GM23248 (cell line): ENCODE results near the gene PIP4K2C. TPM values are rescaled to one million over a fixed set of nuclear protein-coding genes. Genes with fewer than 3 reads are reported as not detected.

Experiments
- DNase-seq: peaks from one replicate; pipeline ENCODE4 v3.0.0-alpha.2; 2015
- H2AFZ ChIP-seq: fragments of 200-600 bp; sonication (generic); 2 replicates; pipeline ENCODE4 v1.6.1; 2016; ENCODE audit warnings: antibody characterized with exemption
- H3F3A ChIP-seq: fragments of 200-600 bp; sonication (generic); 2 replicates; pipeline ENCODE4 v1.6.1; 2016; ENCODE audit warnings: mild to moderate bottlenecking, antibody characterized with exemption, mixed run types; ENCODE audit not compliant: insufficient read depth
- H3K27ac ChIP-seq: fragments of 200-600 bp; sonication (generic); 2 replicates; pipeline ENCODE4 v1.5.1; 2016; ENCODE audit warnings: mild to moderate bottlenecking
- H3K27me3 ChIP-seq: fragments of 200-600 bp; sonication (generic); replicated peaks from 2 replicates; pipeline ENCODE4 v1.6.1; 2016; ENCODE audit warnings: mild to moderate bottlenecking; ENCODE audit not compliant: insufficient read depth
- H3K36me3 ChIP-seq: fragments of 200-600 bp; sonication (generic); 2 replicates; pipeline ENCODE4 v1.6.1; 2016; ENCODE audit warnings: low read depth, mild to moderate bottlenecking
- H3K4me1 ChIP-seq: fragments of 200-600 bp; sonication (generic); 2 replicates; pipeline ENCODE4 v1.6.1; 2016; ENCODE audit warnings: mild to moderate bottlenecking; ENCODE audit not compliant: insufficient read depth
- H3K4me2 ChIP-seq: fragments of 200-600 bp; sonication (generic); one replicate; pipeline ENCODE4 v1.6.1; 2016; ENCODE audit warnings: mild to moderate bottlenecking; ENCODE audit not compliant: unreplicated experiment
- H3K4me3 ChIP-seq: fragments of 200-600 bp; sonication (generic); 2 replicates; pipeline ENCODE4 v1.5.1; 2016; ENCODE audit warnings: mild to moderate bottlenecking
- H3K79me2 ChIP-seq: fragments of 200-600 bp; sonication (generic); 2 replicates; pipeline ENCODE4 v1.6.1; 2016; ENCODE audit warnings: mild to moderate bottlenecking; ENCODE audit not compliant: insufficient read depth
- H3K9ac ChIP-seq: fragments of 200-600 bp; sonication (generic); 2 replicates; pipeline ENCODE4 v1.6.1; 2016; ENCODE audit warnings: mild to moderate bottlenecking
- H3K9me2 ChIP-seq: fragments of 200-600 bp; sonication (generic); 2 replicates; pipeline ENCODE4 v1.6.1; 2016; ENCODE audit warnings: mixed run types, mild to moderate bottlenecking, moderate library complexity; ENCODE audit not compliant: insufficient read depth
- H3K9me3 ChIP-seq: fragments of 200-600 bp; sonication (generic); one replicate; pipeline ENCODE4 v1.6.1; 2017; ENCODE audit warnings: low read depth
- H4K20me1 ChIP-seq: fragments of 200-600 bp; sonication (generic); 2 replicates; pipeline ENCODE4 v1.6.0; 2016; ENCODE audit not compliant: insufficient read depth
- EZH2 ChIP-seq: fragments of 200-600 bp; sonication (generic); IDR thresholded peaks from 2 replicates; pipeline ENCODE4 v1.6.1; 2018; ENCODE audit warnings: antibody characterized with exemption, mild to moderate bottlenecking; ENCODE audit not compliant: insufficient read depth, poor library complexity, severe bottlenecking
- EZH2phosphoT487 ChIP-seq: fragments of 200-600 bp; sonication (generic); IDR thresholded peaks from 2 replicates; pipeline ENCODE4 v1.6.1; 2018; ENCODE audit warnings: antibody characterized with exemption, moderate library complexity, mild to moderate bottlenecking, low read depth; ENCODE audit not compliant: insufficient read depth
- WGBS, 2 experiments: methylation state at CpG; one replicate each; pipeline ENCODE4 v1.1.6; 2015 to 2017; ENCODE audit warnings: low lambda C conversion rate in 2 of 2, low coverage in 1 of 2; ENCODE audit errors: missing lambda C conversion rate in 2 of 2; 5-methylcytosine and 5-hydroxymethylcytosine counted together
- in situ Hi-C: fragments of 300-500 bp; cut with MboI; formaldehyde crosslinking; loops from 2 replicates; pipeline ENCODE4 v1.15.0; 2020
- polyA plus RNA-seq: library from polyadenylated mRNA; unstranded; fragments of >200 nt; fragmentation: Nextera tagmentation; extraction: Ambion mirVana; gene quantifications from 2 replicates; pipeline ENCODE4 v1.2.1, GENCODE V29; 2016
- total RNA-seq: library from RNA; depleted of rRNA; stranded (reverse); fragments of >200 nt; shearing (Covaris generic); gene quantifications from 2 replicates; pipeline ENCODE4 v1.2.3, GENCODE V29; 2014

PIP4K2C gene
- total and polyA plus RNA-seq, 2 experiments from 2014 or later, result 22.5 to 27.3 TPM

- in situ Hi-C loops, result no loop called here
- TF ChIP-seq EZH2phosphoT487 (no peak), EZH2 (no peak)
- Histone ChIP-seq H3K9ac (peak overlapping the region; percentile 40; the same call in 1 of the 2 replicates), H3K4me3 (peak overlapping the region; percentile 68), H3K36me3 (no peaks in the 10 kb centered on the region), H3K4me2 (peak overlapping the region; percentile 69), H3K79me2 (no peaks in the 10 kb centered on the region), H2AFZ (peak overlapping the region; percentile 68), H3K4me1 (peaks cover 4% of the 10 kb centered on the region), H3K9me2 (no peaks in the 10 kb centered on the region), H3F3A (peaks cover 6% of the 10 kb centered on the region; the same call in 1 of the 2 replicates), H4K20me1 (no peaks in the 10 kb centered on the region), H3K27ac (no peak overlapping the region), H3K9me3 (no peaks in the 10 kb centered on the region), H3K27me3 (peaks cover 14% of the 10 kb centered on the region)
- 5% methylated on average over 49 of the region's 49 CpGs for WGBS, 2 experiments
- DNase-seq, result peak; percentile 61
These were observed 30.7 kb downstream of the PIP4K2C start for GRCh38 chr12:57621497-57622292.

GRCh38 chr12:57622293-57623245 is 31.6 kb downstream of the PIP4K2C start:
- Histone ChIP-seq H3F3A (peaks cover 6% of the 10 kb centered on the region; the same call in 1 of the 2 replicates), H2AFZ (no peak overlapping the region), H3K4me3 (no peak overlapping the region), H3K4me2 (no peak overlapping the region), H3K9me2 (no peaks in the 10 kb centered on the region), H3K4me1 (peaks cover 3% of the 10 kb centered on the region; the same call in 1 of the 2 replicates), H3K27me3 (peaks cover 14% of the 10 kb centered on the region), H3K27ac (no peak overlapping the region), H3K9me3 (no peaks in the 10 kb centered on the region), H3K9ac (no peak overlapping the region), H3K79me2 (no peaks in the 10 kb centered on the region), H3K36me3 (no peaks in the 10 kb centered on the region), H4K20me1 (no peaks in the 10 kb centered on the region)
- TF ChIP-seq EZH2 (no peak), EZH2phosphoT487 (no peak)
- no peak for DNase-seq
- in situ Hi-C loops, result no loop called here
- 78 to 81% methylated on average over 9 of the region's 9 CpGs for WGBS, 2 experiments

- no peak for DNase-seq
- Histone ChIP-seq H3K9me3 (no peaks in the 10 kb centered on the region), H2AFZ (no peak overlapping the region), H3F3A (peaks cover 5% of the 10 kb centered on the region; the same call in 1 of the 2 replicates), H3K79me2 (no peaks in the 10 kb centered on the region), H3K36me3 (no peaks in the 10 kb centered on the region), H3K4me3 (no peak overlapping the region), H4K20me1 (no peaks in the 10 kb centered on the region), H3K9me2 (no peaks in the 10 kb centered on the region), H3K27me3 (peaks cover 14% of the 10 kb centered on the region), H3K4me2 (no peak overlapping the region), H3K27ac (no peak overlapping the region), H3K9ac (no peak overlapping the region), H3K4me1 (peaks cover 3% of the 10 kb centered on the region; the same call in 1 of the 2 replicates)
- WGBS, 2 experiments, result 72% methylated on average over 2 of the region's 2 CpGs
- in situ Hi-C loops, result no loop called here
- TF ChIP-seq EZH2 (no peak), EZH2phosphoT487 (no peak)
These were observed 32.4 kb downstream of the PIP4K2C start for GRCh38 chr12:57623385-57623784.

- Histone ChIP-seq H3K79me2 (no peaks in the 10 kb centered on the region), H3K9ac (no peak overlapping the region), H3K4me1 (peaks cover 3% of the 10 kb centered on the region; the same call in 1 of the 2 replicates), H3K36me3 (no peaks in the 10 kb centered on the region), H3K4me2 (no peak overlapping the region), H3K4me3 (no peak overlapping the region), H3K27me3 (peaks cover 14% of the 10 kb centered on the region), H2AFZ (no peak overlapping the region), H3K9me2 (no peaks in the 10 kb centered on the region), H4K20me1 (no peaks in the 10 kb centered on the region), H3F3A (no peaks in the 10 kb centered on the region), H3K27ac (no peak overlapping the region), H3K9me3 (no peaks in the 10 kb centered on the region)
- in situ Hi-C loops, result no loop called here
- WGBS, 2 experiments, result 60 to 70% methylated on average over 5 of the region's 5 CpGs
- no peak for TF ChIP-seq EZH2phosphoT487
- no peak for TF ChIP-seq EZH2
- no peak for DNase-seq
These were observed 32.9 kb downstream of the PIP4K2C start for GRCh38 chr12:57623811-57624390.
